HUES6 (cell line): ENCODE data around the gene RIPOR2.
"Not testable (repeated sequence)": the region's sequence is repeated elsewhere in the genome, so short reads cannot be mapped to it uniquely, and the experiment has no call there.

Source experiments
- H3K27ac ChIP-seq: 2 replicates; pipeline ENCODE4 v1.7.0; 2013; ENCODE audit warnings: low read depth, mild to moderate bottlenecking, low read length, inconsistent platforms
- H3K27me3 ChIP-seq: 2 replicates; pipeline ENCODE4 v1.6.1; 2013; ENCODE audit warnings: low read length; ENCODE audit not compliant: control insufficient read depth, insufficient read depth
- H3K36me3 ChIP-seq: 2 replicates; pipeline ENCODE4 v1.6.1; 2013; ENCODE audit warnings: low read length; ENCODE audit not compliant: control insufficient read depth, insufficient read depth
- H3K4me1 ChIP-seq: 2 replicates; pipeline ENCODE4 v1.6.1; 2013; ENCODE audit warnings: low read length; ENCODE audit not compliant: control insufficient read depth, insufficient read depth
- H3K4me3 ChIP-seq: 2 replicates; pipeline ENCODE4 v1.5.1; 2013; ENCODE audit warnings: low read depth, low read length
- H3K9ac ChIP-seq: one replicate; pipeline ENCODE4 v1.6.1; 2013; ENCODE audit warnings: mild to moderate bottlenecking, low read length
- H3K9me3 ChIP-seq: 2 replicates; pipeline ENCODE4 v1.6.1; 2013; ENCODE audit warnings: low read depth, low read length; ENCODE audit not compliant: control insufficient read depth, insufficient read depth

RIPOR2 gene

DNA sequence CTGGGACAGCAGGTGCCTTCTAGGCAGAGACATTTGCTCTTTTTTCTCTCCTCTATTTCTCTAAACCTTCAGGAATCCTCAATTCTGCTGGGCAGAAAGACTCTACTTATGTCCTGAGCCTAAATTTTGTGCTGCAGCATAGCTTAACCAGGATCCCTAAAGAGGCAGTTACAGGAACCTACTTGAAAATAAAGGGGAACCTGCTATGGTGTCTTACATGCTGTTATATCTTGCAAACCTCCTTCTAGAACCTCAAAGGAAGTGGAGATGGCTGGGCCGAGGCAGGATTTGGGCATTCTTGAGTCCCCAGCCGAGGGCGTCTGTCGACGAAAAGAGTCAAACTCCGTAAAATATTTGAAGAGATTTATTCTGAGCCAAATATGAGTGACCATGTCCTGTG, 178.1 kb downstream of the RIPOR2 start:
- no peaks in the 10 kb centered on the region for H3K36me3 ChIP-seq
- no peaks in the 10 kb centered on the region for H3K27me3 ChIP-seq
- no peak overlapping the region for H3K4me3 ChIP-seq
- H3K4me1 ChIP-seq: peaks cover 6% of the 10 kb centered on the region; the same call in 1 of the 2 replicates
- H3K9ac ChIP-seq: no peak overlapping the region
- H3K27ac ChIP-seq: no peak overlapping the region
- H3K9me3 ChIP-seq: peaks cover 9% of the 10 kb centered on the region; the same call in 1 of the 2 replicates

DNA sequence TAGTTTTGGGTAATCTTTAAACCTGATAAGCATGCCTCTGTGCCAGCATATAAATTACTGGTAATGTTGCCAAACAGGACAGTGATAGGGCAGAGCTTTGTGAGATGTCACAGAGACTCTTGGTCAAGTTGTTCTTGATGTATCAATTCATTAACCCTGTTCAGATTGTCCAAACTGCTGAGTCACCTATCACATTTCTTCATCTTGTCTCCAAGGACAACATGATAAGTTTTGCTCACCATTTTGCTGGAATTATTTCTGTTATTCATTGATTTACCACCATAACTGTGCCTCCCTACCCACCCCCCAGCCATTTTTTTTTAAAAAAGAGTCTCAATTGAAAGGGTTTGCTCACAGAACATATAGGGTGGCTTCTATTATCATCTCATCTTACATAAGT, 180.5 kb downstream of the RIPOR2 start:
- no peaks in the 10 kb centered on the region for H3K36me3 ChIP-seq

DNA sequence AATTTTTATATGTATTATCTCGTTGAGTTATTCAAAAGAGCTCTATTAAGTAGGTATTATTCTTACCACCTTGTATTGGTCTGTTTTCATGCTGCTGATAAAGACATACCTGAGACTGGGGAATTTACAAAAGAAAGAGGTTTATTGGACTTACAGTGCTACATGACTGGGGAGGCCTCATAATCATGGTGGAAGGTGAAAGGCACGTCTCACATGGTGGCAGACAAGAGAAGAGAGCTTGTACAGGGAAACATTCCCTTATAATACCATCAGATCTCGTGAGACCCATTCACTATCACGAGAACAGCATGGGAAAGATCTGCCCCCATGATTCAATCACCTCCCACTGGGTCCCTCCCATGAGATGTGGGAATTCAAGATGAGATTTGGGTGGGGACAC, 181.4 kb downstream of the RIPOR2 start:
- not testable (repeated sequence) for H3K9me3 ChIP-seq, H3K4me3 ChIP-seq, H3K9ac ChIP-seq, H3K27ac ChIP-seq, H3K27me3 ChIP-seq, H3K4me1 ChIP-seq, H3K36me3 ChIP-seq

More for the DNA sequence above, 180.5 kb downstream of the RIPOR2 start:
- Histone ChIP-seq H3K27ac (no peak overlapping the region), H3K4me3 (no peak overlapping the region), H3K27me3 (no peaks in the 10 kb centered on the region), H3K9me3 (peaks cover 9% of the 10 kb centered on the region; the same call in 1 of the 2 replicates), H3K9ac (no peak overlapping the region), H3K4me1 (no peaks in the 10 kb centered on the region)
